ENCODE data around the gene WNT2B. TPM values are rescaled to one million over a fixed set of nuclear protein-coding genes. Genes with fewer than 3 reads are reported as not detected.
"Not testable (repeated sequence)": the region's sequence is repeated elsewhere in the genome, so short reads cannot be mapped to it uniquely, and the experiment has no call there.

Gene WNT2B
- 7.5 TPM for polyA plus RNA-seq
- long read RNA-seq, donor 1, partial matches to known transcripts: 0 of 2 reads
- long read RNA-seq, donor 1, other reads (novel, unspliced or antisense): 0 of 2 reads
- long read RNA-seq, donor 2, partial matches to known transcripts: 9 of 10 reads
- long read RNA-seq, donor 2, other reads (novel, unspliced or antisense): 0 of 10 reads
- long read RNA-seq, donor 3: 0 reads
- long read RNA-seq, donor 4: 0 reads
- long read RNA-seq, donor 5, partial matches to known transcripts: 0 of 2 reads
- long read RNA-seq, donor 5, other reads (novel, unspliced or antisense): 0 of 2 reads
- long read RNA-seq, donor 6, partial matches to known transcripts: 13 of 13 reads
- long read RNA-seq, donor 6, other reads (novel, unspliced or antisense): 0 of 13 reads
- long read RNA-seq, donor 7, partial matches to known transcripts: 0 of 3 reads
- long read RNA-seq, donor 7, other reads (novel, unspliced or antisense): 0 of 3 reads
- long read RNA-seq, donor 8, partial matches to known transcripts: 9 of 11 reads
- long read RNA-seq, donor 8, other reads (novel, unspliced or antisense): 0 of 11 reads
- long read RNA-seq, donor 9: 0 reads
- long read RNA-seq, donor 10: 0 reads
- long read RNA-seq, donor 11, partial matches to known transcripts: 7 of 9 reads
- long read RNA-seq, donor 11, other reads (novel, unspliced or antisense): 0 of 9 reads

GRCh38 chr1:112508278-112509004 lies at the start of gene WNT2B:
Gene WNT2B, plus strand, starts transcription at chr1:112508965. Its CDS starts 298 bp downstream, at chr1:112509263.
- H3K36me3 ChIP-seq (ENCODE audit: control insufficient read depth, insufficient read depth, low read length): no peaks in the 10 kb centered on the region
- peaks cover 14% of the 10 kb centered on the region for H3K4me1 ChIP-seq (ENCODE audit: control insufficient read depth, insufficient read depth, low read length)
- H3K27me3 ChIP-seq (ENCODE audit: control insufficient read depth, insufficient read depth, low read length): peaks cover 64% of the 10 kb centered on the region
- H3K4me3 ChIP-seq (ENCODE audit: low read length): peak within 1 kb of the TSS; percentile 41
- H3K27ac ChIP-seq (ENCODE audit: low read length): no peak within 1 kb of the TSS
- DNase-seq: peak in 1 of 2 donors; percentile 54
- H3K9me3 ChIP-seq (ENCODE audit: control insufficient read depth, low read depth, low read length): peaks cover 5% of the 10 kb centered on the region
- WGBS (ENCODE audit: insufficient coverage, low lambda C conversion rate): no CpG with 5 or more reads among the region's 69 CpGs

- Histone ChIP-seq H3K4me3 (ENCODE audit: low read length) (no peak overlapping the region), H3K4me1 (ENCODE audit: control insufficient read depth, insufficient read depth, low read length) (peaks cover 9% of the 10 kb centered on the region), H3K9me3 (ENCODE audit: control insufficient read depth, low read depth, low read length) (no peaks in the 10 kb centered on the region), H3K27ac (ENCODE audit: low read length) (no peak overlapping the region), H3K36me3 (ENCODE audit: control insufficient read depth, insufficient read depth, low read length) (peaks cover 33% of the 10 kb centered on the region), H3K27me3 (ENCODE audit: control insufficient read depth, insufficient read depth, low read length) (no peaks in the 10 kb centered on the region)
- WGBS (ENCODE audit: insufficient coverage, low lambda C conversion rate): no CpG with 5 or more reads among the region's 2 CpGs
- no peak for DNase-seq
Measured at GRCh38 chr1:112460615-112461014, 48.1 kb upstream of the WNT2B start.

- Histone ChIP-seq H3K27me3 (ENCODE audit: control insufficient read depth, insufficient read depth, low read length) (no peaks in the 10 kb centered on the region), H3K9me3 (ENCODE audit: control insufficient read depth, low read depth, low read length) (no peaks in the 10 kb centered on the region), H3K4me3 (ENCODE audit: low read length) (no peak overlapping the region), H3K36me3 (ENCODE audit: control insufficient read depth, insufficient read depth, low read length) (peaks cover 26% of the 10 kb centered on the region), H3K27ac (ENCODE audit: low read length) (no peak overlapping the region), H3K4me1 (ENCODE audit: control insufficient read depth, insufficient read depth, low read length) (peaks cover 13% of the 10 kb centered on the region)
- DNase-seq: no peak
- no CpG with 5 or more reads among the region's 3 CpGs for WGBS (ENCODE audit: insufficient coverage, low lambda C conversion rate)
Measured at GRCh38 chr1:112461200-112461871, 47.4 kb upstream of the WNT2B start.

- no CpG with 5 or more reads among the region's 1 CpG for WGBS (ENCODE audit: insufficient coverage, low lambda C conversion rate)
- Histone ChIP-seq H3K36me3 (ENCODE audit: control insufficient read depth, insufficient read depth, low read length) (peaks cover 10% of the 10 kb centered on the region), H3K27ac (ENCODE audit: low read length) (no peak overlapping the region), H3K9me3 (ENCODE audit: control insufficient read depth, low read depth, low read length) (no peaks in the 10 kb centered on the region), H3K27me3 (ENCODE audit: control insufficient read depth, insufficient read depth, low read length) (no peaks in the 10 kb centered on the region), H3K4me3 (ENCODE audit: low read length) (no peak overlapping the region), H3K4me1 (ENCODE audit: control insufficient read depth, insufficient read depth, low read length) (peaks cover 13% of the 10 kb centered on the region)
- no peak for DNase-seq
Measured at GRCh38 chr1:112462953-112463279, 45.8 kb upstream of the WNT2B start.

- WGBS (ENCODE audit: insufficient coverage, low lambda C conversion rate): no CpG with 5 or more reads among the region's 4 CpGs
- H3K36me3 ChIP-seq (ENCODE audit: control insufficient read depth, insufficient read depth, low read length): no peaks in the 10 kb centered on the region
- no peaks in the 10 kb centered on the region for H3K27me3 ChIP-seq (ENCODE audit: control insufficient read depth, insufficient read depth, low read length)
- H3K4me1 ChIP-seq (ENCODE audit: control insufficient read depth, insufficient read depth, low read length): peaks cover 13% of the 10 kb centered on the region
- DNase-seq: no peak
- H3K4me3 ChIP-seq (ENCODE audit: low read length): no peak overlapping the region
- H3K27ac ChIP-seq (ENCODE audit: low read length): no peak overlapping the region
- no peaks in the 10 kb centered on the region for H3K9me3 ChIP-seq (ENCODE audit: control insufficient read depth, low read depth, low read length)
Measured at GRCh38 chr1:112464501-112464900, 44.3 kb upstream of the WNT2B start.

- Histone ChIP-seq H3K4me3 (ENCODE audit: low read length) (no peak overlapping the region), H3K27ac (ENCODE audit: low read length) (no peak overlapping the region), H3K27me3 (ENCODE audit: control insufficient read depth, insufficient read depth, low read length) (no peaks in the 10 kb centered on the region), H3K9me3 (ENCODE audit: control insufficient read depth, low read depth, low read length) (no peaks in the 10 kb centered on the region), H3K4me1 (ENCODE audit: control insufficient read depth, insufficient read depth, low read length) (peaks cover 13% of the 10 kb centered on the region), H3K36me3 (ENCODE audit: control insufficient read depth, insufficient read depth, low read length) (no peaks in the 10 kb centered on the region)
- DNase-seq: no peak
- WGBS (ENCODE audit: insufficient coverage, low lambda C conversion rate): no CpG with 5 or more reads among the region's 5 CpGs
Measured at GRCh38 chr1:112465122-112465521, 43.6 kb upstream of the WNT2B start.

- Histone ChIP-seq H3K9me3 (ENCODE audit: control insufficient read depth, low read depth, low read length) (no peaks in the 10 kb centered on the region), H3K36me3 (ENCODE audit: control insufficient read depth, insufficient read depth, low read length) (no peaks in the 10 kb centered on the region), H3K27ac (ENCODE audit: low read length) (no peak overlapping the region), H3K4me3 (ENCODE audit: low read length) (peak overlapping the region; percentile 27), H3K27me3 (ENCODE audit: control insufficient read depth, insufficient read depth, low read length) (no peaks in the 10 kb centered on the region), H3K4me1 (ENCODE audit: control insufficient read depth, insufficient read depth, low read length) (peaks cover 13% of the 10 kb centered on the region)
- peak; percentile 91 to 93 for DNase-seq
- 33% methylated on average over 1 of the region's 31 CpGs for WGBS (ENCODE audit: insufficient coverage, low lambda C conversion rate)
Measured at GRCh38 chr1:112466078-112466660, 42.6 kb upstream of the WNT2B start.

GRCh38 chr1:112470324-112470723 lies 38.4 kb upstream of the WNT2B start:
- DNase-seq; H3K4me1 ChIP-seq (ENCODE audit: control insufficient read depth, insufficient read depth, low read length); H3K4me3 ChIP-seq (ENCODE audit: low read length); H3K36me3 ChIP-seq (ENCODE audit: control insufficient read depth, insufficient read depth, low read length); H3K27me3 ChIP-seq (ENCODE audit: control insufficient read depth, insufficient read depth, low read length); H3K27ac ChIP-seq (ENCODE audit: low read length); H3K9me3 ChIP-seq (ENCODE audit: control insufficient read depth, low read depth, low read length): not testable (repeated sequence)
- no CpG with 5 or more reads among the region's 7 CpGs for WGBS (ENCODE audit: insufficient coverage, low lambda C conversion rate)

GRCh38 chr1:112470966-112471365 lies 37.8 kb upstream of the WNT2B start:
- Histone ChIP-seq H3K4me3 (ENCODE audit: low read length) (no peak overlapping the region), H3K9me3 (ENCODE audit: control insufficient read depth, low read depth, low read length) (no peaks in the 10 kb centered on the region), H3K27me3 (ENCODE audit: control insufficient read depth, insufficient read depth, low read length) (no peaks in the 10 kb centered on the region), H3K4me1 (ENCODE audit: control insufficient read depth, insufficient read depth, low read length) (peaks cover under 1% of the 10 kb centered on the region), H3K36me3 (ENCODE audit: control insufficient read depth, insufficient read depth, low read length) (no peaks in the 10 kb centered on the region), H3K27ac (ENCODE audit: low read length) (no peak overlapping the region)
- WGBS (ENCODE audit: insufficient coverage, low lambda C conversion rate): no CpG with 5 or more reads among the region's 3 CpGs
- DNase-seq: no peak

- no peak overlapping the region for H3K4me3 ChIP-seq (ENCODE audit: low read length)
- peaks cover 11% of the 10 kb centered on the region for H3K9me3 ChIP-seq (ENCODE audit: control insufficient read depth, low read depth, low read length)
- no peaks in the 10 kb centered on the region for H3K4me1 ChIP-seq (ENCODE audit: control insufficient read depth, insufficient read depth, low read length)
- WGBS (ENCODE audit: insufficient coverage, low lambda C conversion rate): no CpG with 5 or more reads among the region's 1 CpG
- no peaks in the 10 kb centered on the region for H3K27me3 ChIP-seq (ENCODE audit: control insufficient read depth, insufficient read depth, low read length)
- no peak for DNase-seq
- H3K27ac ChIP-seq (ENCODE audit: low read length): no peak overlapping the region
- H3K36me3 ChIP-seq (ENCODE audit: control insufficient read depth, insufficient read depth, low read length): no peaks in the 10 kb centered on the region
Measured at GRCh38 chr1:112472142-112472541, 36.6 kb upstream of the WNT2B start.

Measured in large intestine (tissue), 12 donors.